PC-9 (cell line): ENCODE measurements around the gene SFSWAP. TPM values are rescaled to one million over a fixed set of nuclear protein-coding genes. Genes with fewer than 3 reads are reported as not detected.

Experiments used
- BruUV-seq: library from RNA; stranded (reverse); fragments of 400-500 nt; replicated peaks from 2 replicates; lab custom pipeline; 2021; lab: Mats Ljungman, UMichigan
- CTCF ChIA-PET: fragments of 300-600 bp; sonication (Branson Sonifier 250); formaldehyde crosslinking; loops from one replicate; lab custom pipeline; 2022; ENCODE audit warnings: antibody characterized with exemption; lab: Charles Lee
- POLR2A ChIA-PET: fragments of 300-600 bp; sonication (Branson Sonifier 250); formaldehyde crosslinking; loops from one replicate; lab custom pipeline; 2022; ENCODE audit warnings: antibody characterized with exemption; ENCODE audit not compliant: unreplicated experiment; lab: Charles Lee
- DNase-seq, 2 experiments: peaks; one replicate each; pipeline versions ENCODE4 v3.0.0 to v3.0.0-alpha.2; 2015 to 2022; ENCODE audit warnings: mixed read lengths in 1 of 2
- H2AFZ ChIP-seq: fragments of 200-600 bp; sonication (generic); 2 replicates; pipeline ENCODE4 v1.8.1; 2017; ENCODE audit warnings: antibody characterized with exemption
- H3F3A ChIP-seq: fragments of 200-600 bp; sonication (generic); 2 replicates; pipeline ENCODE4 v1.8.1; 2017; ENCODE audit warnings: antibody characterized with exemption, mild to moderate bottlenecking, low read depth; ENCODE audit not compliant: insufficient read depth
- H3K27ac ChIP-seq: fragments of 200-600 bp; sonication (generic); 2 replicates; pipeline ENCODE4 v1.6.1; 2016; ENCODE audit warnings: mixed run types
- H3K27me3 ChIP-seq: fragments of 200-600 bp; sonication (generic); 2 replicates; pipeline ENCODE4 v1.6.1; 2016; ENCODE audit warnings: low read depth, mixed run types; ENCODE audit not compliant: insufficient read depth
- H3K36me3 ChIP-seq: fragments of 200-600 bp; sonication (generic); 2 replicates; pipeline ENCODE4 v1.6.1; 2016; ENCODE audit warnings: low read depth, mixed run types
- H3K4me1 ChIP-seq: fragments of 200-600 bp; sonication (generic); replicated peaks from 2 replicates; pipeline ENCODE4 v1.6.1; 2016; ENCODE audit warnings: mixed run types; ENCODE audit not compliant: insufficient read depth
- H3K4me2 ChIP-seq: fragments of 200-600 bp; sonication (generic); 2 replicates; pipeline ENCODE4 v1.6.1; 2017; ENCODE audit warnings: mixed run types
- H3K4me3 ChIP-seq: fragments of 200-600 bp; sonication (generic); 2 replicates; pipeline ENCODE4 v1.6.1; 2016; ENCODE audit warnings: mixed run types
- H3K79me2 ChIP-seq: fragments of 200-600 bp; sonication (generic); 2 replicates; pipeline ENCODE4 v1.6.1; 2017; ENCODE audit warnings: low read depth, mixed run types
- H3K9me2 ChIP-seq: fragments of 200-600 bp; sonication (generic); 2 replicates; pipeline ENCODE4 v1.8.1; 2017; ENCODE audit warnings: mild to moderate bottlenecking; ENCODE audit not compliant: insufficient read depth
- H3K9me3 ChIP-seq: fragments of 200-600 bp; sonication (generic); 2 replicates; pipeline ENCODE4 v1.8.1; 2016; ENCODE audit warnings: low read depth; ENCODE audit not compliant: insufficient read depth
- H4K20me1 ChIP-seq: fragments of 200-600 bp; sonication (generic); 2 replicates; pipeline ENCODE4 v1.8.1; 2017; ENCODE audit not compliant: insufficient read depth
- EZH2 ChIP-seq: fragments of 200-600 bp; sonication (generic); IDR thresholded peaks from 2 replicates; pipeline ENCODE4 v1.8.0; 2017; ENCODE audit warnings: antibody characterized with exemption, low read depth
- intact Hi-C: fragments of 100-400 bp; cut with micrococcal nuclease; formaldehyde crosslinking; loops from one replicate; pipeline ENCODE4 v1.10.0; 2022; ENCODE audit not compliant: unreplicated experiment
- total RNA-seq: library from RNA; stranded (reverse); gene quantifications from 2 replicates; pipeline ENCODE4 v1.2.3, GENCODE V29; 2021
- TF ChIP-seq, protein P1 (sequence below): fragments of 200-600 bp; sonication (generic); conservative IDR thresholded peaks from 2 replicates; pipeline ENCODE4 v1.6.1; 2017; ENCODE audit warnings: mixed run types, antibody characterized with exemption, mild to moderate bottlenecking, moderate library complexity

The SFSWAP gene
- total RNA-seq, 1 experiment from 2014 or later = 40.7 TPM

GRCh38 chr12:131753005-131753404 is 42.1 kb downstream of the SFSWAP start:
- no peak for TF ChIP-seq EZH2
- TF ChIP-seq, protein P1, sequence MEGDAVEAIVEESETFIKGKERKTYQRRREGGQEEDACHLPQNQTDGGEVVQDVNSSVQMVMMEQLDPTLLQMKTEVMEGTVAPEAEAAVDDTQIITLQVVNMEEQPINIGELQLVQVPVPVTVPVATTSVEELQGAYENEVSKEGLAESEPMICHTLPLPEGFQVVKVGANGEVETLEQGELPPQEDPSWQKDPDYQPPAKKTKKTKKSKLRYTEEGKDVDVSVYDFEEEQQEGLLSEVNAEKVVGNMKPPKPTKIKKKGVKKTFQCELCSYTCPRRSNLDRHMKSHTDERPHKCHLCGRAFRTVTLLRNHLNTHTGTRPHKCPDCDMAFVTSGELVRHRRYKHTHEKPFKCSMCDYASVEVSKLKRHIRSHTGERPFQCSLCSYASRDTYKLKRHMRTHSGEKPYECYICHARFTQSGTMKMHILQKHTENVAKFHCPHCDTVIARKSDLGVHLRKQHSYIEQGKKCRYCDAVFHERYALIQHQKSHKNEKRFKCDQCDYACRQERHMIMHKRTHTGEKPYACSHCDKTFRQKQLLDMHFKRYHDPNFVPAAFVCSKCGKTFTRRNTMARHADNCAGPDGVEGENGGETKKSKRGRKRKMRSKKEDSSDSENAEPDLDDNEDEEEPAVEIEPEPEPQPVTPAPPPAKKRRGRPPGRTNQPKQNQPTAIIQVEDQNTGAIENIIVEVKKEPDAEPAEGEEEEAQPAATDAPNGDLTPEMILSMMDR = no peak
- H4K20me1 ChIP-seq = peaks cover 7% of the 10 kb centered on the region
- no TSS peak for BruUV-seq
- H3K79me2 ChIP-seq = no peaks in the 10 kb centered on the region
- H3K9me3 ChIP-seq = no peaks in the 10 kb centered on the region
- peaks cover 20% of the 10 kb centered on the region for H3K36me3 ChIP-seq
- ChIA-PET POLR2A (no interaction called here), CTCF (no interaction called here)
- no peak overlapping the region for H3K27ac ChIP-seq
- no peak overlapping the region for H3K4me3 ChIP-seq
- no peaks in the 10 kb centered on the region for H3K4me1 ChIP-seq
- no peak overlapping the region for H2AFZ ChIP-seq
- DNase-seq = no peak
- intact Hi-C loops = loop anchor here (10.0 kb wide), 1 partner anchor 252 kb away; no protein-coding TSS in a partner anchor
- no peaks in the 10 kb centered on the region for H3F3A ChIP-seq
- no peaks in the 10 kb centered on the region for H3K27me3 ChIP-seq
- H3K4me2 ChIP-seq = no peak overlapping the region
- no peaks in the 10 kb centered on the region for H3K9me2 ChIP-seq

GRCh38 chr12:131753757-131754156 is 42.9 kb downstream of the SFSWAP start:
- Histone ChIP-seq H3K4me1 (no peaks in the 10 kb centered on the region), H3K27ac (no peak overlapping the region), H4K20me1 (peaks cover 4% of the 10 kb centered on the region; the same call in 1 of the 2 replicates), H3K9me3 (no peaks in the 10 kb centered on the region), H3K27me3 (no peaks in the 10 kb centered on the region), H3K4me2 (no peak overlapping the region), H3K36me3 (peaks cover 23% of the 10 kb centered on the region), H3K79me2 (no peaks in the 10 kb centered on the region), H2AFZ (no peak overlapping the region), H3K4me3 (no peak overlapping the region), H3F3A (peaks cover 5% of the 10 kb centered on the region; the same call in 1 of the 2 replicates), H3K9me2 (no peaks in the 10 kb centered on the region)
- TF ChIP-seq, protein P1 = no peak
- TF ChIP-seq EZH2 = no peak
- no TSS peak for BruUV-seq
- intact Hi-C loops = loop anchor here (10.0 kb wide), 1 partner anchor 251 kb away; no protein-coding TSS in a partner anchor
- CTCF ChIA-PET = interaction anchor here (1.1 kb wide), 1 partner anchor 75 kb away, joined by 13 read pairs; no protein-coding TSS in a partner anchor
- no peak for DNase-seq
- POLR2A ChIA-PET = no interaction called here

DNA sequence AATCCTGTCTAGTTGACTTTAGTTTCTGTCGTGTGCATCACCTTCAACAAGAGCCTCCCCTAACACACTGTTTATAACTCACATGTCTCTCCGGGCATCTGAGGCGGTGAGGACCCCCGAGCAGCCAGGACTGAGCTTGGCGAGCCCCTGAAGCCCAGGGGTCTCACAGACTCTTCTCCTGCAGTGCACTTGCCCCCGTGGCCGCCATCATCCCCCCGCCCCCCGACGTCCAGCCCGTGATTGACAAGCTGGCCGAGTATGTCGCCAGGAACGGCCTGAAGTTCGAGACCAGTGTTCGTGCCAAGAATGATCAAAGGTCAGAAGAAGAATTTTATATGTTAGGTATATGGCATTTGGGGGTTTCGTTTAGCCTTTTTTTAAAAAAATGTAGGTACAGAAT is 43.3 kb downstream of the SFSWAP start:
- no peaks in the 10 kb centered on the region for H3K9me3 ChIP-seq
- intact Hi-C loops = loop anchor here (10.0 kb wide), 1 partner anchor 251 kb away; no protein-coding TSS in a partner anchor
- H3K79me2 ChIP-seq = no peaks in the 10 kb centered on the region
- no peak overlapping the region for H3K4me3 ChIP-seq
- H3K4me1 ChIP-seq = no peaks in the 10 kb centered on the region
- H3K4me2 ChIP-seq = no peak overlapping the region
- ChIA-PET CTCF (interaction anchor here (1.1 kb wide), 1 partner anchor 75 kb away, joined by 13 read pairs; no protein-coding TSS in a partner anchor), POLR2A (no interaction called here)
- no peak overlapping the region for H3K27ac ChIP-seq
- H3K27me3 ChIP-seq = no peaks in the 10 kb centered on the region
- TF ChIP-seq EZH2 = no peak
- TF ChIP-seq, protein P1 = no peak
- peaks cover 4% of the 10 kb centered on the region; the same call in 1 of the 2 replicates for H4K20me1 ChIP-seq
- peaks cover 27% of the 10 kb centered on the region for H3K36me3 ChIP-seq
- DNase-seq = no peak
- no TSS peak for BruUV-seq
- peaks cover 8% of the 10 kb centered on the region; the same call in 1 of the 2 replicates for H3F3A ChIP-seq
- H3K9me2 ChIP-seq = no peaks in the 10 kb centered on the region
- no peak overlapping the region for H2AFZ ChIP-seq
